ENCODE results near the gene RPS2. TPM values are rescaled to one million over a fixed set of nuclear protein-coding genes. Genes with fewer than 3 reads are reported as not detected.

Gene RPS2
- total and polyA plus RNA-seq, 8 donors = 1,832 to 2,607 (median 2,226) TPM

GRCh38 chr16:1978476-1979120 is 14.0 kb upstream of the RPS2 start:
- Histone ChIP-seq H3K27ac (peak overlapping the region in 1 of 2 donors; percentile 57), H3K27me3 (peaks cover 24 to 63% of the 10 kb centered on the region in 2 donors), H3K4me1 (peaks cover 5 to 20% of the 10 kb centered on the region in 2 donors), H3K9me3 (no peaks in the 10 kb centered on the region), H3K36me3 (peaks cover 0 to 57% of the 10 kb centered on the region in 2 donors), H3K4me3 (peak overlapping the region in 1 of 2 donors; percentile 32)
- DNase-seq = peak in 1 of 4 donors; percentile 76
- no peak for ATAC-seq
- intact Hi-C loops (cut with DNase I) = no loop called here
- no peak for TF ChIP-seq CTCF (IDR thresholded peaks at IDR 0.05)

GRCh38 chr16:1977875-1978268 is 13.2 kb upstream of the RPS2 start:
- no peak overlapping the region for H3K27ac ChIP-seq
- TF ChIP-seq CTCF (IDR thresholded peaks at IDR 0.05) = no peak
- ATAC-seq (no peak), DNase-seq (peak in 1 of 4 donors; percentile 73)
- H3K4me3 ChIP-seq = no peak overlapping the region
- no peaks in the 10 kb centered on the region for H3K9me3 ChIP-seq
- peaks cover 0 to 57% of the 10 kb centered on the region in 2 donors for H3K36me3 ChIP-seq
- peaks cover 4 to 20% of the 10 kb centered on the region in 2 donors for H3K4me1 ChIP-seq
- intact Hi-C loops (cut with DNase I) = no loop called here
- H3K27me3 ChIP-seq = peaks cover 24 to 56% of the 10 kb centered on the region in 2 donors

- peaks cover 9 to 25% of the 10 kb centered on the region in 2 donors for H3K4me1 ChIP-seq
- no peaks in the 10 kb centered on the region for H3K9me3 ChIP-seq
- H3K4me3 ChIP-seq = no peak overlapping the region
- intact Hi-C loops (cut with DNase I) = no loop called here
- H3K27me3 ChIP-seq = peaks cover 24 to 49% of the 10 kb centered on the region in 2 donors
- H3K36me3 ChIP-seq = peaks cover 0 to 57% of the 10 kb centered on the region in 2 donors
- H3K27ac ChIP-seq = no peak overlapping the region
- DNase-seq (no peak), ATAC-seq (no peak)
- no peak for TF ChIP-seq CTCF (IDR thresholded peaks at IDR 0.05)
Observed at GRCh38 chr16:1976951-1977874, 12.6 kb upstream of the RPS2 start.

GRCh38 chr16:1976216-1976520 is 11.5 kb upstream of the RPS2 start:
- Histone ChIP-seq H3K36me3 (peaks cover 0 to 57% of the 10 kb centered on the region in 2 donors), H3K27ac (no peak overlapping the region), H3K4me1 (peaks cover 11 to 28% of the 10 kb centered on the region in 2 donors), H3K27me3 (peaks cover 20 to 39% of the 10 kb centered on the region in 2 donors), H3K9me3 (no peaks in the 10 kb centered on the region), H3K4me3 (no peak overlapping the region)
- intact Hi-C loops (cut with DNase I) = no loop called here
- ATAC-seq (no peak), DNase-seq (no peak)
- no peak for TF ChIP-seq CTCF (IDR thresholded peaks at IDR 0.05)
